Measurements from ENCODE around the gene SHANK2.
"Not testable (repeated sequence)": the region's sequence is repeated elsewhere in the genome, so short reads cannot be mapped to it uniquely, and the experiment has no call there.

SHANK2 gene

DNA sequence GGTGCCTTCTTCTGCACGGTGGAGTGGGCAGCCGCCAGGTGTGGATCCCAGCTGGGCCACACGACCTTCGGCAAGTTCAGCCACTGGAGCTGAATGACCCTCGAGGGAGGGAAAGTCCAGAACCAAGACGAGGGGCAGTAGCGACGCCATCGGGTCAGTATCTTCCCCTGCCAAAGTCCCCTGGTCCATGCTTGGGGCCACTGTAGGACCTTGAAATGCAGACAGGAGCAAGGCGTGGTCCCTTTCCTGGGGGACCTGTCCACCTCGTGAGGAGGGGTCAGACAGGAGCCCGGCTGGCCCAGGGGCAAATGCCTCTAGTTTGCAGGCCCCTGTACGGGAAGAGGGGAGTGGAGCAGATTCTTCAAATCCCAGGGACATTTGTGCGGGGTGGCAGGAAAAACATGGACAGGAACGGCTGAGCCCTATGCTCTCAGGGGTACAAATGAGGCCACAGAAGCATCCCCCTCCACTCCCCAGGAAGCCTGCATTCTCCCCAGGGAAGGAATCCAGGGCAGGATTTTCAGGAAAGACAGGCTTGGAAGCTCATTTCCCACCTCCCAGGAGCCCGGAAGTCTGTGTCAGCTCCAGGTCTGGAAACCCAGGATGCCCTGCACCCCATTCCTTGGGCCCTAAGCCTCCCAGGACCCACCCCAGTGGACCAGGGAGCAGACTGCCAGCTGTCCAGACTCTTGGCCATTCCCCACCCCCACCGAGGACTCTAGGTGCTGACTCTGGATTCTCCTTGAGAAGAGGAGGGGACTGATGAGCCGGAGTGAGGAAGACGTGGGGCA lies 6.6 kb downstream of the SHANK2 start:
- DNase-seq (ENCODE audit: low spot score), result no peak

DNA sequence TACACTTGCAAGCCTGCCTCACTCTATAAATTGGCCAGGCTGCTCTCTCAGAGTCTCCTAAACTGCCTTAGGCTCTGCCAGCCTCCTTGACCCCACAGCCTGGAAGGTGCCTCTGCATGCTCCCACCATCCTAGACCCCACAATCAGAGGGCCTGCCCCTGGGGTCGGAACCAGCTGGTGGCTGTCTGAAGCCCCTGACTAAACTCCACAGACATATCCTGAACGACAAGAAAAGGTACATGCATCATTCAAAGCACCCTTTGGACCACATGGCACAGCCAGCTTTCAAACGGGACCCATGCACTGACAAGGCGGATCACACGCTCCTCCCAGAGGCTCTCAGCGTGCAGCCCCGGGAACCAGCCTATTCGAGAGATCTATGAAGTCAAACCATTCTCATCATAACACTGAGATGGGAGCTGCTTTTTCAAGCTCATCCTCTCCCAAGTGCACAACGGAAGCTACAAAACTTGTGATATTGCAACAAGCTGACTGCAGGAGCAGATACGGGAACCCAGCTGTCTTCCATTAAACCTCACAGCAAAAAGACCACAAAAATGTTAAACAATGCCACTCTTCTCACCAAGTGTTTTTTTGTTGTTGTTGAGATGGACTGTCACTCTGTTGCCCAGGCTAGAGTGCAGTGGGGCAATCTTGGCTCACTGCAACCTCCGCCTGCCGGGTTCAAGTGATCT lies 8.1 kb downstream of the SHANK2 start:
- DNase-seq (ENCODE audit: low spot score), result no peak

DNA sequence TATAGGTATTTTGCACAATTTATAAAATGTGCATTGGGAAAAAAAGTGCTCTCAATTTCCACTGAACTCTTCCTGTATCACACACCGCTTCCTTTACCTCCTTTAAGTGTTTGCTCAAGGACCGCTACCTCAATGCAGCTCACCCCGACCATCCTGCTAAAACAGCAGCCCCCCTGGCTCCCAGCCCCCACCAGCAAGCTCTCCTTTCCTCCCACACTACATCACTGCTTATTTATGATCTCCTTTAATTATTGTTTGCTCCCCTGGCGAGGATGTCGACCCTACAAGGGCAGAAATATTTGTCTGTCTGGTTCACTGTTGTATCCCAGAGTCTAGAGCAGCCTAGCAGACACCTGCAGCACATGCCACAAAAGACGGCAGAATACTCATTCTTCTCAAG lies 10.0 kb downstream of the SHANK2 start:
- DNase-seq (ENCODE audit: low spot score), result no peak

DNA sequence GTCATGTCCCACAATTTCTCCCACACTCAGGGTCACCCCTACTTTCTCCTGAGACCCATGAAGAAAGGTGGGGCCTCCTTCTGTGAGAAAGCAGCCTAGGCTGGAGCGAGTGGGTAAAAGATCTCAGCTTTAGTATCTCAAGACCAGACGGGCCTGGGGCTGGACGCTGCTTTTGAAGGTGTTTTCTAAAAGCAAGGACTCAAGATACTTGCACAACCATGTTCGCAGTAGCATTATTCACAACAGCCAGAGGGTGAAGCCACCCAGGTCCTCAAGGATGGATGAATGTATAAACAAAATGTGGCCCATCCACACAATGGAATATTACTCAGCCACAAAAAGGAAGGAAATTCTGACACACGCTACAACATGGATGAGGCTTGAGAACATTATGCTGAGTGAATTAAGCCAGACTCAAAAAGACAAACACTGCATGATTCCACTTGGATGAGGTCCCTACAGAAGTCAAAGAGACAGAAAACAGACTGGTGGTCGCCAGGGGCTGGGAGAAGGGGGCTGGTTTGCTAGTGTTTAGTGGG lies 10.6 kb downstream of the SHANK2 start:
- no peak for DNase-seq (ENCODE audit: low spot score)

DNA sequence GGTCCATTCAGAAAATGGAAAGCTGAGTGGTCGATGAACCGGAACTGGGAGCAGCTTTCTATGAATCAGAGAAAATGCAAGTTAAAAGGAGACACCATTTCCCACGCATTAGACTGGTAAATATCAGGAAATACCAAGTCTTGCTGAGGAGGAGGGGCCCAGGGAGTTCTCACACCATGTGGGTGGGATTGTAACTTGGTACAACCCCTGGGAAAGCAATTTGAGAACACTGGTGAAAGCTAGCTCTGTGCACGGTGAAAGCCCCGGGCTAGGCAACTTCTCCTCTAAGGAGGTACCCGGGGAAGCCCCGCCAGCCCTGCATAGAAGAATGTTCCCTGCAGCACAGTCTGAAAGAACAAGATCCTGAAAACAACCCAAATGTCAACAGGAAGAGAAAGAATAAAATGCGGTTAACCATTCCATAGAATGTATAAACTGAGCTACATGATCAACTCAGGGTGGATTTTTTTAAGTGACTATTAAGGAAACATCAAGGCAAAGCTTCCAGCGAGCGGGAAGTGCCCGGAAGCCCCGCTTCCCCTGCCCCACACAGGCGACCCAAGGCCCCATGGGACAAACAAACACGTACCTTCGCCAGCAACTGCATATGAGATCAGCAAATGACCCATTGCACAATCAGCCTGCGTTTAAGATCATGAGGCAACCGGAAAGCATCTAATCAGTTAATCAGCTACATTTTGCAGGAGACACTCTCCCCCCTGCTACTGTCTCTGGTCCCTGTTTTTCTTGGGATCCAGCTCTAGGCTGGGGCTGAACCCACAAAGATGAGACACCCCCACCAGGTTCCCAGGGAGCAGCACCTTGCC lies 11.3 kb downstream of the SHANK2 start:
- DNase-seq (ENCODE audit: low spot score), result no peak

- DNase-seq (ENCODE audit: low spot score), result no peak
These were observed 12.2 kb downstream of the SHANK2 start for GRCh38 chr11:71240061-71240690.

DNA sequence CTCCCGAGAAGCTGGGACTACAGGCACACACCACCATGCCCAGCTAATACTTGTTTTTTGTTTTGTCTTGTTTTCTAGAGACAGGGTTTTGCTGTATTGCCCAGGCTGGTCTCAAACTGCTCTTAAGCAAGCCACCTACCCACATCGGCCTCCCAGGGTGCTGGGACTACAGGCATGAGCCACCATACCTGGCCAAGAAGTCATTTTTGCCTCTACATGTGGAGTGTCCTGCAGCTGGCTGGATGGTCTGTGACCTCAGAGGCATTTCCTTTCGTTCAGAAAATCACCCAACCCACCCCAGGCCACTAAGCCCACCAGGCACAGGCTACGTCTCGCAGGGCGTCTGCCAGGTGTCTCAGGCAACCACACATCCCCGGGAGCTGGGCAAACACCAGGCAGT lies 12.8 kb downstream of the SHANK2 start:
- DNase-seq (ENCODE audit: low spot score), result no peak

GRCh38 chr11:71238941-71239340 lies 13.4 kb downstream of the SHANK2 start:
- DNase-seq (ENCODE audit: low spot score), result no peak

DNA sequence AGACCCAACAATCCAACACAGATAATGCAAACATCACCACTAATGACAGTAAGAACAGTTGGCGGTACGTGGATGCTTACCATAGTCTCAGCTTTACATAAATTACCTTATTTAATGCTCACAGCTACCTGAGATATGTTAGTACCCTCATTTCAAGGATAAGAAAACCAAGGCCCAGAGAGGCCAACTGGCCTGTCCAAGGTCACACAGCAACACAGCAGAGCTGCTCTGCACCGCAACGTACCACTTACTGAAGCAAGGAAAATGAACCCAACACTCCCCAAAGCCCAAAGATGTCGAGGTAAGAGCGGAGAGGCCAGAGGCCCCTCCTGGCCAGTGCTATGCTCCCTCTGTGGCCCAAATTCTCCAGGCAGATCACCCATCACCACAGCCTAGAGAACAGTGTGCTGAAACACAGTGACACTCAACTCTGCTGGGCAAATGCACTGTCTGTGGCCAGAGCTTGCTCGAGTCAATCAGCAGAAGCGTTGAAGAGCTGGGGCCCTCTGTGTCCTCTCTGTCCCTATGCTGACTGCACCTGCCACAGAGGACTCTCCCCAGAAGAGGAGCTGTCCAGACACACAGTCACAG lies 14.0 kb downstream of the SHANK2 start:
- DNase-seq (ENCODE audit: low spot score), result no peak

DNA sequence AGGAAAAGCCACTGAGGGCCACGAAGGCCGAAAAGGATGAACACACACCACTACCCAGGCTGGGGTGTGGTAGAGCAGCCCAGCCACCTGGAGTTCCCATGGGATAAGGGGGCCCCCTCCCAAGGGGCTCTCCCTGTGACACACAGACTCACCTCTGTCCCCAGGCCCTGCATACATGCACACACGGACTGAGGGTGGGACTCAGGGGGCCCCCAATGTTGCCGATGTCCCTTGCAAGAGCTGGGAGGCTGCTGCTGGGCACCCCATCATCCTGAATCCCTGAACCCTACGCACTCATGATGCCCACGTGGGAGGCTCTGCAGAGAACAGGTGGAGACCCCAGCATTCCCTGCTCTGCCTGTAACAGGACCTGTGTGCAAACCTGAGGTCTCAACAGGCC lies 14.5 kb downstream of the SHANK2 start:
- no peak for DNase-seq (ENCODE audit: low spot score)

- DNase-seq (ENCODE audit: low spot score), result no peak
These were observed 15.4 kb downstream of the SHANK2 start for GRCh38 chr11:71236836-71237475.

DNA sequence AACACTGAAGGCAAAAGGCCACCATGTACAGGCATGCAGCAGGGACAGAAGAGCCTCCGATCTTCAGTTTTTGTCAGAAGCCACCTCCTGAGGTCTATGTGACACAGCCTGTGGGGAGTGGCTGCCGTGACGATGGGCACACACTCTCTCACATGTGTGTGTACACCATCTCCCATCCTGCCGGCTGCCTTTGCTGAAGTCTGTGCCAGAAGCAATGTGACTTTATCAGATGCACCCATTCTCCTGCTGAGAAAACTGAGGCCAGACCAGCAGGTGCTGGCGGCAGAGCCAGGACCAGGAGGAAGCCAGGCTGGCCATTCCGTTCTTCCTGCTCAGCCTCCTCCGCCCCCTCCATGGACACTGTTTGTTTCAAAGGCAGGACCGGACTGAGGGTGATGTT lies 16.7 kb downstream of the SHANK2 start:
- DNase-seq (ENCODE audit: low spot score), result no peak

- DNase-seq (ENCODE audit: low spot score), result not testable (repeated sequence)
These were observed 18.2 kb downstream of the SHANK2 start for GRCh38 chr11:71233896-71234852.

GRCh38 chr11:71232364-71232763 lies 20.0 kb downstream of the SHANK2 start:
- DNase-seq (ENCODE audit: low spot score), result no peak

GRCh38 chr11:71228961-71229360 lies 23.4 kb downstream of the SHANK2 start:
- no peak for DNase-seq (ENCODE audit: low spot score)

- DNase-seq (ENCODE audit: low spot score), result no peak
These were observed 25.2 kb downstream of the SHANK2 start for GRCh38 chr11:71227058-71227659.

DNA sequence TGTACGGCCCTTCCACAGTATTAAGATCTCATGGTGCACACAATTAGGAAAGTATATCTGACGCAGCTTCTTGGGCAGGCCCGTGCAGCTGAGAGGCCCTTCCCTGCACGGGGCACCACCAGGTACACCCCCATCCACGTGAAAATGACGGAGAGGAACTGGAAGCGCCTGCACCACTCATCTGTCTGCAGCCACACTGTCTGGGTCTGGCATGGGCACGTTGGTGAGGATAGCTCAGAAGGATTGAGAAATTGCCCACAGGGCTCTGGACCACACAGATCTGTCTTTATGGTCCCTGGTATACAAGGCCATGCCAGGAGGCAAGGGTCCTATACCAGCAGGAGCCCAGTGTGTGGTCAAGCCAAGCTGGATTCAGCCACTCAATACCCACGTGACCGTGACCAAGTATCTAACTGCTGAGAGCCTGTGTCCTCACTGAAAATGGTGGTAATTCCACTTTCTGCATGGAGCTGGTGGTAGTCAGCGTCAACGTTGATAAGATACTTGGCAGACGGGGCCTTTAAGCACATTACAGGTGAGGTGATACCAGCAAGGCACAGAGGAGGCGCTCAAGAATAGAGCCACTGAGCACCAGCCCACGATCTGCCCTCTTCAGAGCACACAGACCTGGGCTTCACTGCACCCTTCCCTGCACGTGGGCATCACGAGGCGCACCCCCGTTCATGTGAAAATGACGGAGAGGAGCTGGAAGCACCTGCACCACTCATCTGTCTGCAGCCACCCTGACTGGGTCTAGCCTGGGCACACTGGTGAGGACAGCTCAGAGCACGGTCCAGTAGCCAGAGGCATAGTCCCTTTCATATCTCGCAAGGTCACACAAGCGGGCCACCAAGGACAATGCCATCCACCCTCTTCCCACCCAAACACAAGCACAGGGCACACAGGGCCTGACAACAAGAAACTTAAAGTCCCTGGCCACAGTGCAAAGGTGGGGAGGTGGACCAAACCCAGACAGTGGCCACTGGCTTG lies 28.4 kb downstream of the SHANK2 start:
- DNase-seq (ENCODE audit: low spot score), result no peak

- DNase-seq (ENCODE audit: low spot score), result no peak
These were observed 29.3 kb downstream of the SHANK2 start for GRCh38 chr11:71223081-71223405.

Measured in hematopoietic multipotent progenitor cell treated with erythropoietin and hydrocortisone succinate and interleukin-3 and kit ligand, for 15 days (in vitro differentiated cells).